ENCODE measurements around the gene CGB5.

GRCh38 chr19:49081273-49081672 lies 37.6 kb downstream of the CGB5 start:
- TF ChIP-seq TAF1 (IDR thresholded peaks at IDR 0.05; ENCODE audit: low read depth) (no peak), EGR1 (IDR thresholded peaks at IDR 0.05) (no peak), REST (IDR thresholded peaks at IDR 0.05; ENCODE audit: low read depth) (no peak), CREB1 (IDR thresholded peaks at IDR 0.05; ENCODE audit: low read depth) (no peak)
